Measurements from ENCODE around the gene KRTAP5-4.
"Not testable (repeated sequence)": the region's sequence is repeated elsewhere in the genome, so short reads cannot be mapped to it uniquely, and the experiment has no call there.

KRTAP5-4 gene

GRCh38 chr11:1622086-1622485, at the start of gene KRTAP5-4:
Gene KRTAP5-4, minus strand, starts transcription at chr11:1622138. Its CDS starts 45 bp downstream, at chr11:1622093.
- Mint-ChIP-seq H3K36me3 (no peaks in the 10 kb centered on the region), H3K27me3 (peaks cover 9% of the 10 kb centered on the region), H3K27ac (no peak within 1 kb of the TSS), H3K4me1 (peaks cover 2% of the 10 kb centered on the region), H3K9me3 (no peaks in the 10 kb centered on the region), H3K4me3 (no peak within 1 kb of the TSS)
- ATAC-seq (ENCODE audit: low read depth), result no peak
- DNase-seq (ENCODE audit: low spot score in 2 of 2), result no peak

- Mint-ChIP-seq H3K9me3 (no peaks in the 10 kb centered on the region), H3K27me3 (peaks cover 10% of the 10 kb centered on the region), H3K4me3 (no peak overlapping the region), H3K4me1 (peaks cover 3% of the 10 kb centered on the region), H3K27ac (no peak overlapping the region), H3K36me3 (no peaks in the 10 kb centered on the region)
- ATAC-seq (ENCODE audit: low read depth) (no peak), DNase-seq (ENCODE audit: low spot score in 2 of 2) (no peak)
Observed at GRCh38 chr11:1671658-1672057, 49.7 kb upstream of the KRTAP5-4 start.

GRCh38 chr11:1670905-1671371, 49.0 kb upstream of the KRTAP5-4 start:
- H3K9me3 Mint-ChIP-seq, result no peaks in the 10 kb centered on the region
- H3K36me3 Mint-ChIP-seq, result no peaks in the 10 kb centered on the region
- H3K27ac Mint-ChIP-seq, result no peak overlapping the region
- no peak for DNase-seq (ENCODE audit: low spot score in 2 of 2)
- peaks cover 10% of the 10 kb centered on the region for H3K27me3 Mint-ChIP-seq
- H3K4me3 Mint-ChIP-seq, result no peak overlapping the region
- peaks cover 3% of the 10 kb centered on the region for H3K4me1 Mint-ChIP-seq
- no peak for ATAC-seq (ENCODE audit: low read depth)

GRCh38 chr11:1670457-1670856, 48.5 kb upstream of the KRTAP5-4 start:
- H3K36me3 Mint-ChIP-seq; H3K27ac Mint-ChIP-seq; ATAC-seq (ENCODE audit: low read depth); H3K4me1 Mint-ChIP-seq; H3K9me3 Mint-ChIP-seq; H3K4me3 Mint-ChIP-seq; DNase-seq (ENCODE audit: low spot score in 2 of 2): not testable (repeated sequence)
- peaks cover 10% of the 10 kb centered on the region for H3K27me3 Mint-ChIP-seq

GRCh38 chr11:1669546-1670218, 47.7 kb upstream of the KRTAP5-4 start:
- H3K36me3 Mint-ChIP-seq, result no peaks in the 10 kb centered on the region
- ATAC-seq (ENCODE audit: low read depth) (no peak), DNase-seq (ENCODE audit: low spot score in 2 of 2) (no peak)
- no peaks in the 10 kb centered on the region for H3K9me3 Mint-ChIP-seq
- peaks cover 3% of the 10 kb centered on the region for H3K4me1 Mint-ChIP-seq
- H3K27me3 Mint-ChIP-seq, result peaks cover 13% of the 10 kb centered on the region
- no peak overlapping the region for H3K27ac Mint-ChIP-seq
- no peak overlapping the region for H3K4me3 Mint-ChIP-seq

GRCh38 chr11:1668911-1669473, 47.1 kb upstream of the KRTAP5-4 start:
- Mint-ChIP-seq H3K4me1 (peaks cover 3% of the 10 kb centered on the region), H3K27ac (no peak overlapping the region), H3K36me3 (no peaks in the 10 kb centered on the region), H3K9me3 (no peaks in the 10 kb centered on the region), H3K27me3 (peaks cover 13% of the 10 kb centered on the region), H3K4me3 (no peak overlapping the region)
- ATAC-seq (ENCODE audit: low read depth), result no peak
- DNase-seq (ENCODE audit: low spot score in 2 of 2), result no peak

GRCh38 chr11:1667906-1668305, 46.0 kb upstream of the KRTAP5-4 start:
- no peak overlapping the region for H3K27ac Mint-ChIP-seq
- peaks cover 13% of the 10 kb centered on the region for H3K27me3 Mint-ChIP-seq
- H3K36me3 Mint-ChIP-seq, result no peaks in the 10 kb centered on the region
- ATAC-seq (ENCODE audit: low read depth) (no peak), DNase-seq (ENCODE audit: low spot score in 2 of 2) (no peak)
- no peak overlapping the region for H3K4me3 Mint-ChIP-seq
- H3K4me1 Mint-ChIP-seq, result peaks cover 3% of the 10 kb centered on the region
- no peaks in the 10 kb centered on the region for H3K9me3 Mint-ChIP-seq

- no peaks in the 10 kb centered on the region for H3K36me3 Mint-ChIP-seq
- H3K4me1 Mint-ChIP-seq, result peaks cover 3% of the 10 kb centered on the region
- DNase-seq (ENCODE audit: low spot score in 2 of 2), result no peak
- no peak overlapping the region for H3K27ac Mint-ChIP-seq
- no peak overlapping the region for H3K4me3 Mint-ChIP-seq
- peaks cover 15% of the 10 kb centered on the region for H3K27me3 Mint-ChIP-seq
- ATAC-seq (ENCODE audit: low read depth), result no peak
- no peaks in the 10 kb centered on the region for H3K9me3 Mint-ChIP-seq
Observed at GRCh38 chr11:1667121-1667850, 45.3 kb upstream of the KRTAP5-4 start.

- Mint-ChIP-seq H3K9me3 (no peaks in the 10 kb centered on the region), H3K4me3 (no peak overlapping the region), H3K36me3 (no peaks in the 10 kb centered on the region), H3K27me3 (peaks cover 14% of the 10 kb centered on the region), H3K27ac (no peak overlapping the region), H3K4me1 (no peaks in the 10 kb centered on the region)
- no peak for DNase-seq (ENCODE audit: low spot score in 2 of 2)
- ATAC-seq (ENCODE audit: low read depth), result no peak
Observed at GRCh38 chr11:1665313-1665712, 43.4 kb upstream of the KRTAP5-4 start.

- peaks cover 18% of the 10 kb centered on the region for H3K27me3 Mint-ChIP-seq
- H3K9me3 Mint-ChIP-seq; H3K36me3 Mint-ChIP-seq; ATAC-seq (ENCODE audit: low read depth); H3K4me3 Mint-ChIP-seq; H3K4me1 Mint-ChIP-seq; H3K27ac Mint-ChIP-seq; DNase-seq (ENCODE audit: low spot score in 2 of 2): not testable (repeated sequence)
Observed at GRCh38 chr11:1662699-1663283, 40.9 kb upstream of the KRTAP5-4 start.

- H3K4me3 Mint-ChIP-seq; H3K4me1 Mint-ChIP-seq; H3K9me3 Mint-ChIP-seq; H3K27ac Mint-ChIP-seq; H3K36me3 Mint-ChIP-seq; DNase-seq (ENCODE audit: low spot score in 2 of 2); ATAC-seq (ENCODE audit: low read depth): not testable (repeated sequence)
- H3K27me3 Mint-ChIP-seq, result peaks cover 21% of the 10 kb centered on the region
Observed at GRCh38 chr11:1661454-1662269, 39.7 kb upstream of the KRTAP5-4 start.

- Mint-ChIP-seq H3K36me3 (no peaks in the 10 kb centered on the region), H3K27me3 (peaks cover 20% of the 10 kb centered on the region), H3K27ac (no peak overlapping the region), H3K4me1 (no peaks in the 10 kb centered on the region), H3K9me3 (no peaks in the 10 kb centered on the region), H3K4me3 (no peak overlapping the region)
- DNase-seq (ENCODE audit: low spot score in 2 of 2) (no peak), ATAC-seq (ENCODE audit: low read depth) (no peak)
Observed at GRCh38 chr11:1660111-1660867, 38.4 kb upstream of the KRTAP5-4 start.

GRCh38 chr11:1659506-1659905, 37.6 kb upstream of the KRTAP5-4 start:
- peaks cover 21% of the 10 kb centered on the region for H3K27me3 Mint-ChIP-seq
- no peaks in the 10 kb centered on the region for H3K36me3 Mint-ChIP-seq
- H3K27ac Mint-ChIP-seq, result no peak overlapping the region
- DNase-seq (ENCODE audit: low spot score in 2 of 2) (no peak), ATAC-seq (ENCODE audit: low read depth) (no peak)
- no peaks in the 10 kb centered on the region for H3K9me3 Mint-ChIP-seq
- H3K4me3 Mint-ChIP-seq, result no peak overlapping the region
- no peaks in the 10 kb centered on the region for H3K4me1 Mint-ChIP-seq

Data from memory B cell (primary cell).